ENCODE data around the gene RASA4.
"Not testable (repeated sequence)": the region's sequence is repeated elsewhere in the genome, so short reads cannot be mapped to it uniquely, and the experiment has no call there.

The RASA4 gene

GRCh38 chr7:102544372-102544771 lies 72.2 kb downstream of the RASA4 start:
- not testable (repeated sequence) for DNase-seq

- DNase-seq: not testable (repeated sequence)
Measured at GRCh38 chr7:102543596-102543995, 73.0 kb downstream of the RASA4 start, which contains the start of gene UPK3BL2. UPK3BL2 (minus strand) TSS chr7:102543696; CDS start chr7:102543636, 60 bp downstream.

- not testable (repeated sequence) for DNase-seq
Measured at GRCh38 chr7:102542771-102543170, 73.8 kb downstream of the RASA4 start.

GRCh38 chr7:102542083-102542482 lies 74.5 kb downstream of the RASA4 start:
- not testable (repeated sequence) for DNase-seq

GRCh38 chr7:102540604-102541003 lies 76.0 kb downstream of the RASA4 start:
- DNase-seq: not testable (repeated sequence)

GRCh38 chr7:102535062-102535615 lies 81.4 kb downstream of the RASA4 start:
- DNase-seq: not testable (repeated sequence)

- DNase-seq: not testable (repeated sequence)
Measured at GRCh38 chr7:102532127-102532526, 84.4 kb downstream of the RASA4 start.

- not testable (repeated sequence) for DNase-seq
Measured at GRCh38 chr7:102531583-102531982, 85.0 kb downstream of the RASA4 start.

- DNase-seq: not testable (repeated sequence)
Measured at GRCh38 chr7:102527822-102528793, 88.4 kb downstream of the RASA4 start.

- DNase-seq: not testable (repeated sequence)
Measured at GRCh38 chr7:102527182-102527581, 89.4 kb downstream of the RASA4 start.

GRCh38 chr7:102524803-102525202 lies 91.8 kb downstream of the RASA4 start:
- not testable (repeated sequence) for DNase-seq
